HL-60 (cell line): ENCODE results near the gene DYRK3.
A peak's percentile ranks its signal among the peaks of the same experiment; 100 is the strongest.

Source experiments
- DNase-seq, 2 experiments: peaks; one replicate each; pipeline ENCODE4 v3.0.0-alpha.2; 2010 to 2020; ENCODE audit warnings: low read depth in 1 of 2, low spot score in 1 of 2
- H3K27ac ChIP-seq: fragments of 250-450 bp; sonication (Bioruptor Pico); replicated peaks from 2 replicates; pipeline ENCODE4 v1.5.1; 2020; ENCODE audit warnings: mild to moderate bottlenecking, moderate library complexity
- H3K27me3 ChIP-seq: fragments of 250-450 bp; sonication (Bioruptor Pico); 2 replicates; pipeline ENCODE4 v1.5.1; 2021; ENCODE audit warnings: mild to moderate bottlenecking, moderate library complexity; ENCODE audit not compliant: insufficient read depth, poor library complexity, severe bottlenecking
- H3K4me3 ChIP-seq: replicated peaks from 2 replicates; pipeline ENCODE4 v1.5.1; 2011; ENCODE audit warnings: mild to moderate bottlenecking, control low read depth, low read length; ENCODE audit not compliant: insufficient read depth
- CTCF ChIP-seq: IDR thresholded peaks from one replicate; pipeline ENCODE4 v1.5.1; 2011; ENCODE audit warnings: low read length, control low read depth, inconsistent platforms; ENCODE audit not compliant: insufficient read depth
- GABPA ChIP-seq: IDR thresholded peaks from 2 replicates; pipeline ENCODE4 v1.6.1; 2012; ENCODE audit warnings: low read depth
- POLR2AphosphoS5 ChIP-seq: IDR thresholded peaks from 2 replicates; pipeline ENCODE4 v1.6.1; 2012; ENCODE audit warnings: low read depth
- REST ChIP-seq: IDR thresholded peaks from 2 replicates; pipeline ENCODE4 v1.6.1; 2012; ENCODE audit warnings: low read depth; ENCODE audit not compliant: insufficient replicate concordance
- SPI1 ChIP-seq: IDR thresholded peaks from 2 replicates; pipeline ENCODE4 v1.6.1; 2012; ENCODE audit warnings: low read depth, mild to moderate bottlenecking, borderline replicate concordance

The DYRK3 gene

GRCh38 chr1:206631085-206631509, 4.2 kb upstream of the DYRK3 start:
- Histone ChIP-seq H3K27me3 (peaks cover 3% of the 10 kb centered on the region), H3K27ac (no peak overlapping the region), H3K4me3 (no peak overlapping the region)
- DNase-seq = peak; percentile 66 to 84
- TF ChIP-seq GABPA (no peak), REST (no peak), SPI1 (no peak), CTCF (peak; percentile 32)

- Histone ChIP-seq H3K27me3 (peaks cover 3% of the 10 kb centered on the region), H3K27ac (no peak overlapping the region), H3K4me3 (no peak overlapping the region)
- peak in 1 of 2 experiments; percentile 35 for DNase-seq
- no peak for TF ChIP-seq POLR2AphosphoS5
- TF ChIP-seq SPI1 = no peak
- TF ChIP-seq GABPA = no peak
- TF ChIP-seq REST = no peak
- no peak for TF ChIP-seq CTCF
Observed at GRCh38 chr1:206633708-206634121, 1.6 kb upstream of the DYRK3 start.

GRCh38 chr1:206634365-206635079, 814 bp upstream of the DYRK3 start:
- Histone ChIP-seq H3K4me3 (peak overlapping the region; percentile 96; the same call in 1 of the 2 replicates), H3K27me3 (peaks cover under 1% of the 10 kb centered on the region), H3K27ac (peak overlapping the region; percentile 78)
- TF ChIP-seq GABPA = no peak
- TF ChIP-seq REST = no peak
- peak; percentile 64 for TF ChIP-seq CTCF
- no peak; the same call in 1 of the 2 replicates for TF ChIP-seq SPI1
- DNase-seq = peak; percentile 62 to 77
